Neuronal stem cell (in vitro differentiated cells): Measurements from ENCODE around the gene UVSSA.

Source experiments
- DNase-seq: peaks from one replicate; pipeline ENCODE4 v3.0.0-alpha.2; 2013; ENCODE audit warnings: low spot score
- H2AFZ ChIP-seq: one replicate; pipeline ENCODE4 v1.6.1; 2013; ENCODE audit warnings: mild to moderate bottlenecking, low read length, inconsistent platforms
- H2AK5ac ChIP-seq: 2 replicates; pipeline ENCODE4 v1.6.1; 2013; ENCODE audit warnings: low read depth, mild to moderate bottlenecking, inconsistent platforms, low read length, moderate library complexity, mixed read lengths
- H2BK120ac ChIP-seq: 2 replicates; pipeline ENCODE4 v1.6.1; 2013; ENCODE audit warnings: low read depth, mild to moderate bottlenecking, inconsistent platforms, low read length, moderate library complexity, mixed read lengths
- H2BK12ac ChIP-seq: one replicate; pipeline ENCODE4 v1.6.1; 2013; ENCODE audit warnings: low read length, inconsistent platforms
- H2BK15ac ChIP-seq: 2 replicates; pipeline ENCODE4 v1.6.1; 2013; ENCODE audit warnings: mild to moderate bottlenecking, low read length, inconsistent platforms, mixed read lengths
- H2BK5ac ChIP-seq: one replicate; pipeline ENCODE4 v1.6.1; 2013; ENCODE audit warnings: inconsistent platforms, mild to moderate bottlenecking, low read length, moderate library complexity
- H3K14ac ChIP-seq: one replicate; pipeline ENCODE4 v1.6.1; 2013; ENCODE audit warnings: low read length, inconsistent platforms
- H3K18ac ChIP-seq: 2 replicates; pipeline ENCODE4 v1.6.1; 2013; ENCODE audit warnings: low read length, inconsistent platforms
- H3K23ac ChIP-seq: 2 replicates; pipeline ENCODE4 v1.6.1; 2013; ENCODE audit warnings: low read depth, mild to moderate bottlenecking, mixed read lengths, low read length, inconsistent platforms; ENCODE audit not compliant: poor library complexity
- H3K27ac ChIP-seq: replicated peaks from 3 replicates; pipeline ENCODE4 v1.5.1; 2013; ENCODE audit warnings: low read length, inconsistent platforms
- H3K27me3 ChIP-seq, 3 experiments: 2 replicates each; pipeline ENCODE4 v1.6.1; 2013; ENCODE audit warnings: low read length in 3 of 3, mild to moderate bottlenecking in 2 of 3, inconsistent platforms in 1 of 3, low read depth in 1 of 3, mixed read lengths in 1 of 3, moderate library complexity in 1 of 3; ENCODE audit not compliant: control insufficient read depth in 3 of 3, insufficient read depth in 3 of 3
- H3K36me3 ChIP-seq, 2 donors: replicated peaks in 1 of 2; 2 replicates each; pipeline ENCODE4 v1.6.1; 2013; ENCODE audit warnings: low read length in 2 of 2; ENCODE audit not compliant: control insufficient read depth in 2 of 2, insufficient read depth in 2 of 2
- H3K4ac ChIP-seq: 2 replicates; pipeline ENCODE4 v1.6.1; 2013; ENCODE audit warnings: inconsistent platforms, mild to moderate bottlenecking, low read length, moderate library complexity
- H3K4me1 ChIP-seq, 2 donors: 1 replicate in 1 of 2; 2 replicates in 1 of 2; pipeline ENCODE4 v1.6.1; 2013; ENCODE audit warnings: low read length in 2 of 2, low read depth in 1 of 2; ENCODE audit not compliant: control insufficient read depth in 2 of 2, insufficient read depth in 1 of 2
- H3K4me2 ChIP-seq: one replicate; pipeline ENCODE4 v1.6.1; 2013; ENCODE audit warnings: mild to moderate bottlenecking, low read length, inconsistent platforms; ENCODE audit not compliant: insufficient read depth, poor library complexity, severe bottlenecking
- H3K4me3 ChIP-seq, 2 donors: 2 replicates each; pipeline ENCODE4 v1.5.1; 2013; ENCODE audit warnings: low read length in 2 of 2, mild to moderate bottlenecking in 2 of 2, inconsistent platforms in 1 of 2, moderate library complexity in 1 of 2
- H3K79me1 ChIP-seq: one replicate; pipeline ENCODE4 v1.6.1; 2013; ENCODE audit warnings: low read depth, mild to moderate bottlenecking, inconsistent platforms, low read length, moderate library complexity
- H3K9ac ChIP-seq: one replicate; pipeline ENCODE4 v1.6.1; 2013; ENCODE audit warnings: mild to moderate bottlenecking, low read depth, low read length, inconsistent platforms; ENCODE audit not compliant: poor library complexity
- H3K9me3 ChIP-seq, 2 donors: replicated peaks in 1 of 2; 2 replicates each; pipeline versions ENCODE3 to v1.6.1; 2013; ENCODE audit warnings: low read length in 2 of 2, mild to moderate bottlenecking in 2 of 2, inconsistent platforms in 1 of 2, low read depth in 1 of 2, mixed read lengths in 1 of 2, moderate library complexity in 1 of 2; ENCODE audit not compliant: control insufficient read depth in 2 of 2, insufficient read depth in 1 of 2
- H4K8ac ChIP-seq: one replicate; pipeline ENCODE4 v1.6.1; 2013; ENCODE audit warnings: low read depth, mild to moderate bottlenecking, inconsistent platforms, low read length, moderate library complexity
- H4K91ac ChIP-seq: one replicate; pipeline ENCODE4 v1.6.1; 2013; ENCODE audit warnings: low read length, low read depth, mild to moderate bottlenecking, inconsistent platforms; ENCODE audit not compliant: poor library complexity
- WGBS, 2 donors: extraction: QIAGEN DNeasy Blood & Tissue Kit; methylation state at CpG; one replicate each; pipeline ENCODE4 v1.1.7; 2013; ENCODE audit warnings: missing lambda C conversion rate in 2 of 2, mixed read lengths in 1 of 2; ENCODE audit not compliant: insufficient read length in 2 of 2, insufficient replicate concordance in 1 of 2; ENCODE audit errors: extremely low coverage in 2 of 2; 5-methylcytosine and 5-hydroxymethylcytosine counted together

The UVSSA gene

GRCh38 chr4:1410491-1411325, 63.7 kb downstream of the UVSSA start:
- Histone ChIP-seq H2BK12ac (no peak overlapping the region), H3K27ac (no peak overlapping the region), H2BK120ac (no peak overlapping the region), H3K23ac (no peak overlapping the region), H3K9me3 (peaks cover 0 to 9% of the 10 kb centered on the region in 2 donors), H3K4ac (no peak overlapping the region), H2AK5ac (no peak overlapping the region), H3K4me1 (no peaks in the 10 kb centered on the region), H3K18ac (no peak overlapping the region), H2BK5ac (no peak overlapping the region), H4K8ac (no peak overlapping the region), H2BK15ac (no peak overlapping the region), H3K36me3 (no peaks in the 10 kb centered on the region), H4K91ac (no peak overlapping the region), H3K79me1 (no peaks in the 10 kb centered on the region), H2AFZ (no peak overlapping the region), H3K9ac (no peak overlapping the region), H3K4me3 (no peak overlapping the region), H3K27me3 (peaks cover 50 to 89% (median 82%) of the 10 kb centered on the region in 3 experiments), H3K4me2 (no peak overlapping the region), H3K14ac (no peak overlapping the region)
- WGBS, 2 donors: no CpG with 5 or more reads among the region's 48 CpGs
- peak; percentile 93 for DNase-seq

- WGBS, 2 donors: no CpG with 5 or more reads among the region's 17 CpGs
- no peak overlapping the region for H3K18ac ChIP-seq
Measured at GRCh38 chr4:1411436-1412375, 64.7 kb downstream of the UVSSA start.

DNA sequence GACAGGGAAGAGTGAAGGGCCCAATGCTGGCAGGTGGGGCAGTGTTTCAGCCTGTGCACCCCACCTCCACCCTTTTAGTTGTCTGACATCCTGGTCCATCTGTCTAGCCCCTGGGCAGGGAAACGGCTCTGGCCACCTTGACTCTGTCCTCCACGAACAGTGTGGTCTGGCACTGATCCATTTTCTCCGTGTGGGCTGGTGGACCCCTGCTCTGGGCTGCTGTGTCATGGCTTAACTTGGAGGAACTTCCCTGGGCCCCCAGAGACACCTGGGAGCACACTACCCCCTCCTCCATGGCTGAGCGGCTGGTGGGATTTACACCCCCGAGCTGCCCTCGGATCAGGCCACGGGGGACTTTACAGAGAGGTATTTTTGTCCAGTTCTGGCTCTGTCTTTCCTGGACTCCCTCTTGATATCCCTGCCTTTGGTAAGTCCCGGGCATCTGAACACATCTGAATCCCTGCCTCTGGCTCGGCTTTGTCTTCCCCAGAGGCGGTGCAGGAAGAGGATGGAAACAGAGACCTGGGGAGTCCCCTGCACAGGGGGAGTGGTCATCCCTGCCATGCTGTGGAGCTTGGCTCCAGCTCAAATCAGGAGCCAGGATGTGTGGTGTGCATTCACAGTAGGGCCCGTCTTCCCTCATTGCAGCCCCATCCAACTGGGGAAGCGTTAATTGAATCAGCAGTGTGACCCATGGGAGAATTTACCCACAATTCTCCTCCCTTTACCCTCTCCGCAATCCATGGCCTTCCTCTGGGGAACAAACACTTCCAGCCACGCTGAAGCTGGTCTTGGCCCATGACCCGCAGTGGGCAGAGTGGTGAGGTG, 65.6 kb downstream of the UVSSA start:
- Histone ChIP-seq H3K36me3 (no peaks in the 10 kb centered on the region), H3K4me1 (no peaks in the 10 kb centered on the region), H2BK5ac (peak overlapping the region; percentile 8), H4K91ac (no peak overlapping the region), H3K79me1 (no peaks in the 10 kb centered on the region), H3K27ac (no peak overlapping the region), H2AFZ (no peak overlapping the region), H3K14ac (peak overlapping the region; percentile 71), H3K27me3 (peaks cover 31 to 78% (median 70%) of the 10 kb centered on the region in 3 experiments), H3K4ac (no peak overlapping the region), H3K9me3 (peaks cover 0 to 8% of the 10 kb centered on the region in 2 donors), H2BK120ac (no peak overlapping the region), H3K18ac (no peak overlapping the region), H3K4me3 (no peak overlapping the region), H3K23ac (peak overlapping the region; percentile 67), H2AK5ac (no peak overlapping the region), H4K8ac (no peak overlapping the region), H2BK12ac (no peak overlapping the region), H2BK15ac (no peak overlapping the region), H3K9ac (no peak overlapping the region), H3K4me2 (no peak overlapping the region)
- WGBS, 2 donors: no CpG with 5 or more reads among the region's 15 CpGs
- no peak for DNase-seq

More at GRCh38 chr4:1411436-1412375, 64.7 kb downstream of the UVSSA start:
- H2BK15ac ChIP-seq: no peak overlapping the region
- peak overlapping the region; percentile 8 for H2BK5ac ChIP-seq
- H4K8ac ChIP-seq: no peak overlapping the region
- H2AFZ ChIP-seq: no peak overlapping the region
- no peaks in the 10 kb centered on the region for H3K79me1 ChIP-seq
- H4K91ac ChIP-seq: no peak overlapping the region
- H3K36me3 ChIP-seq: no peaks in the 10 kb centered on the region
- no peak overlapping the region for H3K27ac ChIP-seq
- H2BK120ac ChIP-seq: no peak overlapping the region
- peak overlapping the region; percentile 71 for H3K14ac ChIP-seq
- peaks cover 40 to 82% (median 79%) of the 10 kb centered on the region in 3 experiments for H3K27me3 ChIP-seq
- H3K4ac ChIP-seq: no peak overlapping the region
- H3K9ac ChIP-seq: no peak overlapping the region
- H3K4me1 ChIP-seq: no peaks in the 10 kb centered on the region
- peaks cover 0 to 8% of the 10 kb centered on the region in 2 donors for H3K9me3 ChIP-seq
- no peak for DNase-seq
- H3K23ac ChIP-seq: no peak overlapping the region
- H3K4me2 ChIP-seq: no peak overlapping the region
- no peak overlapping the region for H3K4me3 ChIP-seq
- H2AK5ac ChIP-seq: no peak overlapping the region
- no peak overlapping the region for H2BK12ac ChIP-seq
